HG03520 (cell line): ENCODE results near the gene ALDH3B2.
A peak's percentile ranks its signal among the peaks of the same experiment; 100 is the strongest.
"Not testable (repeated sequence)": the region's sequence is repeated elsewhere in the genome, so short reads cannot be mapped to it uniquely, and the experiment has no call there.

ENCODE experiments used
- ATAC-seq: cut with Tn5 transposase; IDR thresholded peaks from one replicate; pipeline ENCODE4 v1.9.1; 2021; ENCODE audit warnings: mild to moderate bottlenecking, moderate library complexity; ENCODE audit not compliant: unreplicated experiment

Gene ALDH3B2

DNA sequence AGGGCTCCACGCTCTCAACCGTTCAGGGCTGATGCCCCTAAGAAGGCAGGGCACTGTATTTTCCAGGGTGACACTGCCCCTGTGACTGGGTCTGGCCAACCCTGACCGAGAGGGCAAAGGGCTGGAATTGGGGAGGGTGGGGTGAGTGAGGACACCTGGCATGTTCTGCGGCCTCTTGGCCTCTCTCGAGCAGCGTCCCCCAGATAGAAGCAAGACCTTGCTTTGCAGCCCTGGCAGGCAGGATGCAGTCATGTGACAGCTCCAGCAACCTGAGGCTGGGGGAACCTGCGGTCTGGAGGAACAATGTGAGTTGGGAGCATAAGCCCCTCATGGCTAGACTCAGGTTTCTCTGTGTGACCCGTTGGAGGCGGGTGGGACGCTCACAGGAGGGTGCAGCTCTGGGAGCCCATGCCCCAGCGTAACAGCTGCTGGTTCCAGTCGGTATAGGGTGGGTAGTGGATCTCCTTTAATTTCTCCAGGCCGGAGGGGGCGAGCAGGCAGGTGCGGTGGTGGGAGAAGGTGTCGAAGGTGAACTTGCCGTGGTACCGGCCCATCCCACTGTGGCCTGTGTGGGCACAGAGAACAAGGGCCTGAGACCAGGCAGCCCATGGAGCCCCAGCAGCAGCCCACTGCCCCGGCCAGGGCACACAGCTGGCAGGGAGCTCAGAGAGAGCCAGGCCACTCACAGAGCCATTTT, 11.4 kb downstream of the ALDH3B2 start:
- ATAC-seq, result no peak

DNA sequence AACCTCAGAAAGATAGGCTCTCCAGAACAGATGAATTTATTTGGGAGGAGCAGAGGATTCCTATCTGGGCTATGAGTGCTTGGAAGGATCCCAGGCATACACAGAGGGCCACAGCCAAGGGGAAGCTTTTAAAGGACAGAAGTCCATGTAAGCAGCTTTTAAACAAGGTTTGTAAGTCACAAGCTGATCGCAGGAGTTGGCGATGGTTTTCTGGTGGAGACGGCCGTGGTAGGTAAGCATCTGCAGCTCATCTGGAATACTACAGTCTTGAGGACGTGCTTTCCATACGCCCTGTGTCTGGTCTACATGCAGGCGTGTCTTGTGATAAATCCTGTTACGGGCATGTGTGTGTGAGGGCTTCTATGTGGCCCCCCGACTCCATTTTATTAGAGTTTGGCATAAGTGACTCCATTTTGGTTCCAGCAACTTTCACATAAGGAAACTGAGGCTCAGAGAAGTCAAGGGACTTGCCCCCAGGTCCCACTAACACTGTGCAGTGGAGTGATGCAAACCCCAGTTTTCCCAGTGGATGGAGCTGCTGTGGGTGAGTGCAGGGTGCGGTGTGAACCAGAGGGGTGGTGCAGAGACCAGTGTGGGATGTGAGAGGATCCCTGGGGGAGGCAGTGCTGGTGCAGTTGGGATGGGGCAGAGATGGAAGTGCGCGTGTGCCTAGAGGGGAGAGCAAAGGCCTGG, 12.1 kb downstream of the ALDH3B2 start:
- no peak for ATAC-seq

DNA sequence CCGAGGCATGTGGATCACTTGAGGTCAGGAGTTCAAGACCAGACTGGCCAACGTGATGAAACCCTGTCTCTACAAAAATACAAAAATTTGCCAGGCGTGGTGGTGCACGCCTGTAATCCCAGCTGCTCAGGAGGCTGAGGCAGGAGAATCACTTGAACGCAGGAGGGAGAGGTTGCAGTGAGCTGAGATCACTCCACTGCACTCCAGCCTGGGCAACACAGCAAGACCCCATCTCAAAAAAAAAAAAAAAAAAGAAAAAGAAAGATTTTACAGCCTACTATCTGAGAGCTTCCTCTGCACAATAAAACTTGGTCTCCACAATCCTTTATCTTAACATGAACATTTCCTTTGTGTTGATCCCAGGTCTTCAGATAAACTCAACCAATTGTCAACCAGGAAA, 13.7 kb downstream of the ALDH3B2 start:
- ATAC-seq, result not testable (repeated sequence)

DNA sequence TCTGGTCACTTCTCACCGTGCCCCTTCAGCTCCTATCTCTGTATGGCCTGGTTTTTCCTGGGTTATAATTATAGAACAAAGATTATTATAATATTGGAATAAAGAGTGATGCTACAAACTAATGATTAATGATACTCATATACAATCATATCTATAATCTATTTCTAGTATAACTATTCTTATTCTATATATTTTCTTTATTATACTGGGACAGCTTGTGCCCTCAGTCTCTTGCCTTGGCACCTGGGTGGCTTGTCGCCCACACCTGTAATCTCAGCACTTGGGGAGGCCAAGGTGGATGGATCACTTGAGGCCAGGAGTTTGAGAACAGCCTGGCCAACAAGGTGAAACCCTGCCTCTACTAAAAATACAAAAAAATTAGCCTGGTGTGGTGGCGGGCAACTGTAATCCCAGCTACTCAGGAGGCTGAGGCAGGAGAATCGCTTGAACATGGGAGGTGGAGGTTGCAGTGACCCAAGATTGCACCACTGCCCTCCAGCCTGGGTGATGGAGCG, 14.7 kb downstream of the ALDH3B2 start:
- not testable (repeated sequence) for ATAC-seq

DNA sequence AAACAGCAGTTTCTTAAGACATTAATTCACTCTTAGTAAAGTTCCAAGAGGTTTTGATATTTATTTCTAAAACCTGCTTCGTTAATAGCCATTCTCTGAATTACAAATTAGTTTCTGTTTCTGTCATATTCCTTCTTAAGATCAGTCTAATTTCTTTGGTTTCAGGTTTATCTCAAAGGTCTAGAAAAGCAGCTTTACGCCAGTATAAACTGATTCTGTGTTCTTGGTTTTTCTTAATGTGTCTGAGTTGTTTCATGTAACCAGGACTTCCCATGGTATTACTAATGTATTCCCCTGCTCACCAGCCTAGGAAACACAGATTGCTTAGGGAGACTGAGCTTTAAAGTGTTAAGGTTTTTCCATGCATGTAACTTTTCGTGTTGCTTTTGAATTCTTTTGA, 17.1 kb downstream of the ALDH3B2 start:
- ATAC-seq, result no peak

DNA sequence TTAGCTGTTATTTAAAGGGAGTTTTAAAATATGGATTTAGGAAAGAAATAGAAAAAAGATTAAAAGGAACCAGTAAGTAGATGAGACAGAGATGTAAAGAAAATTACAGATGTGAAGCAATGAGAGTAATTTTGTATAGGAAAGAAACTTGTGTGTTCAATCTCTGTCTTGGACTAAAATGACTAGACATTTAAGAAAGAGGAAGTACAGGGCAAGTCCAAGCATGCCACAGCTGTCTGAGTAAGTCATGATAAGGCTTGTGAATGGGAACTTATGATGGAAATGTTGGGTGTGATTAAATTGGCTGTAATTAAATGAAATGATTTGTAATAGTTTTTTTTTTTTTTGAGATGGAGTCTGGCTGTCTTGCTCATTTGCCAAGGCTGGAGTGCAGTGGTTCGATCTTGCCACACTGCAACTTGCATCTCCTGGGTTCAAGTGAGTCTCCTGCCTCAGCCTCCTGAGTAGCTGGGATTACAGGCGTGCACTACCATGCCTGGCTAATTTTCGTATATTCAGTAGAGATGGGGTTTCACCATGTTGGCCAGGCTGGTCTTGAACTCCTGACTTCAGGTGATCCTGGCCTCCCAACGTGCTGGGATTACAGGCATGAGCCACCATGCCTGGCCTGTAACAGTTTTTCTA, 18.0 kb downstream of the ALDH3B2 start:
- no peak for ATAC-seq

DNA sequence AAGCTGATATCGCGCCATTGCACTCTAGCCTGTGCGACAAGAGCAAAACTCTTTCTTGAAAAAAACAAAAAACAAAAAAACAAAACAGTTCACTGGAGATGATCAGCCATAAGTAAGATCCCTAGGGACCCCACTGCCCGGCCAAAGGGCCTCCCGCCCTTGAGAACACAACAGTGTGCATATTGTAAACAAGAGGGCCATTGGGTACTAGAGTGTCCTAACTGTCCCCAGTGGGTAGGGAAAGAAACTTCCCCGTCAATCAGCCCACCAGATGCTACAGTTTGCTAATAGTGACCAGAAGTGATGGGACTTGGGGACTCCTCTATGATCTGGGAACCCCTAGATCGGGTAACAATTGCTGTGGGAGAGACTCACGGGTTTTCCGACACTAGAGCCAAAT, 20.2 kb downstream of the ALDH3B2 start:
- no peak for ATAC-seq

DNA sequence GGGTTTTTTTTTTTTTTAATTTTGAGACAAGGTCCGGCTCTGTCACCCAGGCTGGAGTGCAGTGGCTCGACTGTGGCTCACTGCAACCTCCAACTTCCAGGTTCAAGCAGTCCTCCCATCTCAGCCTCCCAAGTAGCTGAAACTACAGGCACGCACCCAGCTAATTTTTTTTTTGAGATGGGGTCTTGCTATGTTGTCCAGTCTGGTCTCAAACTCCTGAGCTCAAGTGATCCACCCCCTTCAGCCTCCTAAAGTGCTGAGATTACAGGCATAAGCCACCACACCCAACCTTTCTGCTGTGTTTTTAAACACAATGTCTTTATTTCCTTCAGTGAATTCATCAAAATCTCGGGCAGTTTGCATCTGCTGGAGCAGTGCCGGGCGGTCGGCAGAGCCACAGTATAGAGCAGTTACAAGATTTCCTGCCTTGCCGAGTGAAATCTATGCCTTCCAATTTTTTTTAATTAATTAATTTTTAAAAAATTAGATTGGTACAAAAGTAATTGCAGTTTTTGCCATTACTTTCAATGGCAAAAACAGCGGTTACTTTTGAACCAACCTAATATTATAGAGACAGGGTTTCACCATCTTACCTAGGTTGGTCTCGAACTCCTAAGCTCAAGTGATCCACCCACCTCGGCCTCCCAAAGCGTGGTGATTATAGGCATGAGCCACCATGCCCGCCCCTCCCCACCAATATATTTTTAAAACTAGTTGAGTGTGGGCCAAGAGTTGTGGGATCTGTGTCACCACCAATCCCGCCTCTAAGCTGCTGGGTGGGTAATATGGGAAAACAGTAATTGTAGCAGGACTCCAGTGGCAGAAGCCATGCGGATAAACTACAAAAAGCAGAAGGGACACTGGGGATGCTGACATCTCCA, 21.2 kb downstream of the ALDH3B2 start:
- no peak for ATAC-seq

DNA sequence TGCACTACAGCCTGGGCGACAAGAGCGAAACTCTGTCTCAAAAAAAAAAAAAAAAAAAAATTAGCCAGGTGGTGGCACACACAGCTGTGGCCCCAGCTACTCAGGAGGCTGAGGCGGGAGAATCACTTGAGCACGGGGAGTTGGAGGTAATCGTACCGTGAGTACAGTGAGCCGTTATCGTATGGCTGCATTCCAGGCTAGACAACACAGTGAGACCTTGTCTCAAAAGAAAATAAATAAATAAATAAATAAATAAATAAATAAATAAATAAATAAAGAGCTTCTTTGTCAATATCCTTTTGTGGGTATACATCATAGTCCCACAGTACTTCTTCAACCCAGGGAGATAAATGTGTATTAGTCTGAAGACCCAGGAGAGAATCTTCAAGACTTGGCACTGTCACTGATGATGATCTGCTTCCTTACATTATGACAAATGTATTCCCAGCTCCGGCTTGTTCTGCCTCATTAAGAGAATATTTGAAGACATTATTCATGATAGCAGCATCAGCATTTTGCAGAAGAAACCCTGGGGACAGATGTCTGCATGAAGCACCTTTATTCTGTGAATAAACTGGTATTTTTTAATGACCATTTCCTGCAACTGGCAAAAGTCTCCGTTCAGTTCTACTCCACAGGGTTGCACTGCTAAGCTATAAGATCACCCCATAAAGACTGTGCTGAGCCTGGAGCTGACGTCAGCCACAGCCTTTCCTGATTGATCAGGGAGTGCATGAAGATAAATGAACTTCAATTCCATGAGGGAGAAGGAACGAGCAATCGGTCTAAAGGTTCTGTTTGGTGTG, 22.2 kb downstream of the ALDH3B2 start:
- ATAC-seq, result no peak

DNA sequence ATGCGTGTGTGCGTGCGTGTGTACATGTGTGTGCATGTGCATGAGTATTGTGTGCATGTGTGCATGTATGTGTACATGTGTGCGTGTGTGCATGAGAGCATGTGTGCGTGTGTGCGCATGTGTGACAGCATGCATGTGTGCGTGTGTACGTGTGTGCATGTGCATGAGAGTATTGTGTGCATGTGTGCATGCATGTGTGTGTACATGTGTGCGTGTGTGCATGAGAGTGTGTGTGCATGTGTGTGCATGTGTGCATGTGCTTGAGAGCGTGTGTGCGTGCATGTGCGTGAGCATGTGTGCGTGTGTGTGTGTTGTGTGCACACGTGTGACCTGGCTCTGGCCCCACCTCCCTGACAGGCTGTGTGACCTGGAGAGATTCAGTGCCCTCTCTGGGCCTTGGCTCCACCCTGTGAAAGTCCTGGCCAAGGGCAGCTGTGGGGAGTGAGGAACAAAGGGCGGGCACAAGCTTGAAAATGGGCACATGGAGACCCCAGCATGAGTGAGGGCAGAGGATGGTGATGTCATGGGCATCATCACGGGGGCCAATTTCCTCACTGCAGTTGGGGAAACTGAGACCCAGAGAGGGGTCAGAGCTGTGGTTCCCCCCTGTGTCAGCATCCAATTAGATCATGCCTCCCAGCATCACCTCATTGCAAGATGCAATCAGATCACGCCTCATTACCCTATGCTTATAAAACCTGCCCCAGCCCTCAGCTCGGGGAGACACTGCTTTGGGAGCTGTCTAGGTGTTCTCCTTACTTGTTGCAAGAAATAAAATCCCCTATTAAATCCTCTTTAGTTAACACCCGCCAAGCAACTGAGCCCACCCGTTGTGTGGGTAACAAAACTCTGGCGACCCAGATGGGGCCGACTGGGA, 24.6 kb downstream of the ALDH3B2 start:
- no peak for ATAC-seq

DNA sequence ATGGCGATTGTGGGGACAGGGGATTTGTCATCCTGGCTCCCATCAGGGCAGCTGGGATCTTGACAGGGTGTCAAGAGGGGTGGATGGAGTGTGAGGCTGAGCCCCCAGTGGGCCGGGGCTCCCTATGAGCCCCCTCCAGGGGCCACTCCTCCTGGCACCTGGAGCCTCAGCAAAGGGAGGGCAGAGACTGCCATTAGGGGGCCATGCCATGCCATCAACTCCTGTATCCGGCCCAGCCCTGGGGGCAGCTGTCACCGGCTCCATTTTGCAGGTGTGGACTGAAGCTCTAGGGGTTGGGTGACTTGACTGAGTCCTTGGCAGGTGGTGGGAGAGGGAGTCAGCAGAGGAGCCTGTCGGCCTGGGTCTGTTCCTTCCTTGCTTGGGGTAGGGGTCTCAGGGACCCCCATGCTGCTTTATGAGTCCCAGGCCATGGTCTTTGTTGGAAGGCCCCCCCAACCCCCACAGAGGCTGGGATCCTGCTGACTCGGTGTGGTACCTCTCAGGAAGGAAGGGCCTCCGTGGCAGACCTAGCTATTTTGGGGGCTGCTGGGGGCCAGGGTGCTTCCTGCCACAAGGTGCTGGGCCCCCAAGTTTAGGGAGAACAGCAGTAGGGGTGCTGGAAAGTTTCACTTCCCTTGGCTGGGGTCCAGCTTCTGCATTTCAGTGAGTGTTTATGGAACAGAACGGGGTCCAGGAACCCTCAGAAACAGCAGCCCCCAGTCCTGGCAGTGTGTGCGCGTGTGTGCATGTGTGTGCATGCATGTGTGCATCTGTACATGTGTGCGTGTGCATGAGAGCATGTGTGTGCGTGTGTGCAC, 25.4 kb downstream of the ALDH3B2 start:
- ATAC-seq, result peak; percentile 1

DNA sequence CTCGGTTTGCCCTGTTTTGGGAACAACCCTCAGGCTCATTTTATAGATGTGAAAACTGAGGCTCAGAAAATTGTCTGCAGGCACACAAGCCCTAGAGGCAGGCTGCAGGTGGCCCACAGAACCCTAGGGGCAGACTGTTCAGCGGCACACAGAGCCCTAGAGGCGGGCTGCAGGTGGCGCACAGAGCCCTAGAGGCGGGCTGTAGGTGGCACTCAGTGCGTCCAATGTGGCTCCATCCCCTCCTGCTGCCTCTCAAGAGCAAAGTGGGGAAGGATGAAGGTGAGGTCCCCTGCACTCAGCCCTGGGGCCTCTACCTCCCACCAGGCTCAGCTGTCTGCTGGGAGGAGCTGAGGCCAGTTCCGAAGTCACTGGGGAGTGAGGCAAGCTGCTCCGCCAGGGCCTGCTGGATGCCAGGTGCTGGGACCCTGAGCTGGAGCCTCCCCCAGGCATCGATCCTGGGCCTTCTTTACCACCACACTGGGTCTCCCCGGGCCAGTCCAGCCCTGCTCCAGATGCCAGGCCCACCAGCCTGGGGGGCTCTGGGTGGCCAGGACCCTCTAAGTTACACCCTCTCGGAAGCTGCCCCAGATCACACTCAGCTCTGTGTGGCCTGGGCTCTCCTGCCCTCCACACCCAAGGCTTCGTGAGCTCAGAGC, 26.2 kb downstream of the ALDH3B2 start:
- ATAC-seq, result peak; percentile 52

DNA sequence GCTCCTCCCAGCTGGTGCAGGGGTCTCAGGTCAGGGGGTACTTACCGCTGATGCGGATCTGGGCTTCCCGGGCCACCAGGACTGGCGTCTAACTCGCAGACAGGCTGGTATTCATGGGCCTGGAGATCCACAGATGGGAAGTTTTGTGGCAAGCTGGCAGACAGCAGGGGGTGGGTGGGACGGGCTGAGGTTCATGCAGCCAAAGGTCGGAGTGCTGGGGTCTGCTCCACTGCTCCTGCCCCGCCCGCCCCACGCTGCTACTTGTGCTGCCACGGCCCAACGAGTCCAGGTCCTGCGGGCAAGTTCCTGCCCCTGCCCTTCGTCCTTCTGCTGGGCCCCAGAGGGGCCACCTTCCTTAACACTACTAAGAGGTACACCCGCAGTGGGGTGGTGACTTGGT, 27.0 kb downstream of the ALDH3B2 start:
- ATAC-seq, result no peak

DNA sequence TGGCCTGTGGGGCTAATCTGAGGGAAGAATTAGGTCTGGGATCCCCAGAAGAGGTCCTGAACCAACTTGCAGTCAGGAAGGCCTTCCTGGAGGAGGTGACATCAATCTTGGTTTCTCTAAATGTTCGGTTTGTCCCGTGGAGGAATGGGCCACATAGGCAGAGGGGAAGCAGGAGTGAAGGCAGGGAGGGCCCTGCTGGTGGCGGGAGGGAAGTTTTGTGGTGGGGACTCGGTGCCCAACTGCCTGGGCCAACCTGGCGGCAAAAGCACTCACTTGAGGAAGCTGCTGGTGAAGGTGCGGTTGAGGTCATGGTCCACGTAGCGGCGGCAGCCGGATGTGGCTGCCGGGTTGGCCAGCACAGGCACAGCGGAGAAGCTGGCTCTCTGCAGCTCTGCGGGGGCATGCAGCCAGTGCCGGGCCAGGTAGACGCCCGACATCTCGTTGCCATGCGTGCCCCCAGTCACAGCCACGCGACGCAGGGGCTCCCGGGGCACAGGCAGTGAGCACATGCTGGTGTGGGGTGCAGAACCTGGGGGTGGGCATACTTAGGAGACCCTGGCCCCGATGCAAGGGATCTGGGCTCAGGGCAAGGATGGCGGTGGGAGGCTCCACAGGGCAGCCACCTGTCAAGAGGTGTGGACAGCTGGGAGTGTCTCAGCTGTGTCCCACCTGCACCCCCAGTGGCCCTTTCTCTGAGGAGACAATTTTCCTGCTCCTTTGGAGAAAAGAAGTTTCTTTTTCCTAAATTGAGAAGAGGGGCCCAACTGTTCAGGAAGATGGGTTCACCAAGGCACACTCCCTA, 27.7 kb downstream of the ALDH3B2 start:
- no peak for ATAC-seq

DNA sequence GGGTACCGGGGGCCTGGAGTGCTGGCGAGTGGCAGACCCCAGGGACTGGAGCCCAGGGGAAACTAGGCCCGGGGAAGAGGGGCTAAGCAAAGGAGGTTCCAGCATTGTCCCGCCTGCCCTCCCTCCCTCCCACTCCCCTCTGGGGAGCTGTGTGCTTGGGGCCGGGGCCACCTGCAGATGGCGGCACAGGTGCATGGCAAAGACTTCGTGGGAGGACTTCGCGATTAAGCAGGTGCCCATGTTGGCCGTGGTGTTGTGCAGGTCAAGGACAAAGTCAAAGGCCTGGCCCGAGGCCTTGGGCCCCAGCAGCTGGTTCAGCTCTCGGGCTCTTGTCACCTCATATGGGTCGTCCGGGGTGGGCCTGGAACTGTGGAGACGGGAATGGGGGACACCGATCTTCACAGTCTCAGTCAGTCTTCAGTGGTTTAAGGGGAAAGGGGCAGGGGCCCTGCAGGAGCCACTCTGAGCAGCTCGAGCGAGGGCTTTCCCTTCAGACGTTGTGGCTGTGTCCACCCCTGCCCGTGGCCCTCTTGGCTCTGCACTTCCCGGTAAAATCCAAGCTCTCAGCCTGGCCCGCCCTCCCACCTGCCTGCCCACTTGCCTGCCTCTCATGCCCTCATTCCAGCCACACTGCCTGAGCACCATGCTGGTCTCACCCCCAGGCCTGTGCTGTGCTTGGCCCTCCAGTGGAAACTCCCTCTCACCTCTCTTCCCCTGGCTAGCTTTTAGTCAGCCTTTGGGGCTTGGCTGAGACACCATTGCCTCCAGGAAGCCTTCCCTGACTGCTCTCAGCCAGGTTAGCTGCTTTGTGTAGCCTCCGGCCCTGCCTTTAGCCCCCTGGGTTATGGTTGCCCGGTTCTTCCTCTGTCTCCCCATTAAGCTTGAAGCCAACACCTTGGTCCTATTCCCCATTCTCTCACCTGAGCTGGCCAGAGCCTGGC, 28.6 kb downstream of the ALDH3B2 start:
- ATAC-seq, result no peak
